GM13976 (cell line): ENCODE data around the gene HAUS6.
"Not testable (repeated sequence)": the region's sequence is repeated elsewhere in the genome, so short reads cannot be mapped to it uniquely, and the experiment has no call there.

Source experiments
- DNase-seq: peaks from one replicate; pipeline ENCODE4 v3.0.0; 2012; ENCODE audit warnings: low spot score
- CTCF ChIP-seq: IDR thresholded peaks from 2 replicates; pipeline ENCODE4 v1.5.1; 2012; ENCODE audit warnings: borderline replicate concordance, mild to moderate bottlenecking; ENCODE audit not compliant: insufficient read depth; ENCODE audit errors: extremely low read depth, missing control alignments, control extremely low read depth
- in situ Hi-C: fragments of 300-500 bp; cut with MboI; formaldehyde crosslinking; loops from one replicate; pipeline ENCODE4 v1.12.0; 2022; ENCODE audit warnings: low sequenced_read_pairs, mixed read lengths, inconsistent platforms; ENCODE audit not compliant: unreplicated experiment

HAUS6 gene

GRCh38 chr9:19102631-19103345, at the start of gene HAUS6:
Gene HAUS6 (minus strand): TSS chr9:19102904. CDS start chr9:19102651, 253 bp downstream.
- in situ Hi-C loops = no loop called here
- peak; percentile 95 for DNase-seq
- no peak for TF ChIP-seq CTCF

- DNase-seq = not testable (repeated sequence)
Measured at GRCh38 chr9:19152160-19152498, 49.4 kb upstream of the HAUS6 start.

GRCh38 chr9:19151425-19152159, 48.9 kb upstream of the HAUS6 start:
- in situ Hi-C loops = loop anchor here (25.0 kb wide), 1 partner anchor 889 kb away; no protein-coding TSS in a partner anchor
- DNase-seq = no peak
- no peak for TF ChIP-seq CTCF

More at GRCh38 chr9:19152160-19152498, 49.4 kb upstream of the HAUS6 start:
- in situ Hi-C loops = loop anchor here (25.0 kb wide), 1 partner anchor 890 kb away; no protein-coding TSS in a partner anchor

- in situ Hi-C loops = no loop called here
- no peak for TF ChIP-seq CTCF
- no peak for DNase-seq
Measured at GRCh38 chr9:19149230-19149629, 46.5 kb upstream of the HAUS6 start.

GRCh38 chr9:19148187-19148586, 45.5 kb upstream of the HAUS6 start:
- TF ChIP-seq CTCF = no peak
- in situ Hi-C loops = no loop called here
- DNase-seq = no peak

- in situ Hi-C loops = no loop called here
- no peak for TF ChIP-seq CTCF
Measured at GRCh38 chr9:19146441-19147024, 43.8 kb upstream of the HAUS6 start.

GRCh38 chr9:19145881-19146280, 43.2 kb upstream of the HAUS6 start:
- DNase-seq = no peak
- in situ Hi-C loops = no loop called here
- TF ChIP-seq CTCF = no peak

More at GRCh38 chr9:19146441-19147024, 43.8 kb upstream of the HAUS6 start:
- no peak for DNase-seq
